Erythroblast (primary cell): ENCODE results near the gene EML1.

Experiments used
- GATA1 ChIP-seq: IDR thresholded peaks from 2 replicates; pipeline ENCODE4 v1.6.1; 2011; ENCODE audit warnings: low read depth, mild to moderate bottlenecking, control low read depth, low read length, moderate library complexity
- POLR2A ChIP-seq: IDR thresholded peaks from 2 replicates; pipeline ENCODE4 v1.6.1; 2011; ENCODE audit warnings: mild to moderate bottlenecking, low read length

GRCh38 chr14:99769123-99769522 is 24.1 kb upstream of the EML1 start:
- TF ChIP-seq POLR2A (no peak), GATA1 (no peak)
